PC-9 (cell line): ENCODE data around the gene BHLHE40. TPM values are rescaled to one million over a fixed set of nuclear protein-coding genes. Genes with fewer than 3 reads are reported as not detected.

Source experiments
- BruUV-seq: library from RNA; stranded (reverse); fragments of 400-500 nt; replicated peaks from 2 replicates; lab custom pipeline; 2021; lab: Mats Ljungman, UMichigan
- CTCF ChIA-PET: fragments of 300-600 bp; sonication (Branson Sonifier 250); formaldehyde crosslinking; loops from one replicate; lab custom pipeline; 2022; ENCODE audit warnings: antibody characterized with exemption; lab: Charles Lee
- POLR2A ChIA-PET: fragments of 300-600 bp; sonication (Branson Sonifier 250); formaldehyde crosslinking; loops from one replicate; lab custom pipeline; 2022; ENCODE audit warnings: antibody characterized with exemption; ENCODE audit not compliant: unreplicated experiment; lab: Charles Lee
- DNase-seq, 2 experiments: peaks; one replicate each; pipeline versions ENCODE4 v3.0.0 to v3.0.0-alpha.2; 2015 to 2022; ENCODE audit warnings: mixed read lengths in 1 of 2
- H2AFZ ChIP-seq: fragments of 200-600 bp; sonication (generic); 2 replicates; pipeline ENCODE4 v1.8.1; 2017; ENCODE audit warnings: antibody characterized with exemption
- H3F3A ChIP-seq: fragments of 200-600 bp; sonication (generic); 2 replicates; pipeline ENCODE4 v1.8.1; 2017; ENCODE audit warnings: antibody characterized with exemption, mild to moderate bottlenecking, low read depth; ENCODE audit not compliant: insufficient read depth
- H3K27ac ChIP-seq: fragments of 200-600 bp; sonication (generic); 2 replicates; pipeline ENCODE4 v1.6.1; 2016; ENCODE audit warnings: mixed run types
- H3K27me3 ChIP-seq: fragments of 200-600 bp; sonication (generic); 2 replicates; pipeline ENCODE4 v1.6.1; 2016; ENCODE audit warnings: low read depth, mixed run types; ENCODE audit not compliant: insufficient read depth
- H3K36me3 ChIP-seq: fragments of 200-600 bp; sonication (generic); 2 replicates; pipeline ENCODE4 v1.6.1; 2016; ENCODE audit warnings: low read depth, mixed run types
- H3K4me1 ChIP-seq: fragments of 200-600 bp; sonication (generic); replicated peaks from 2 replicates; pipeline ENCODE4 v1.6.1; 2016; ENCODE audit warnings: mixed run types; ENCODE audit not compliant: insufficient read depth
- H3K4me2 ChIP-seq: fragments of 200-600 bp; sonication (generic); 2 replicates; pipeline ENCODE4 v1.6.1; 2017; ENCODE audit warnings: mixed run types
- H3K4me3 ChIP-seq: fragments of 200-600 bp; sonication (generic); 2 replicates; pipeline ENCODE4 v1.6.1; 2016; ENCODE audit warnings: mixed run types
- H3K79me2 ChIP-seq: fragments of 200-600 bp; sonication (generic); 2 replicates; pipeline ENCODE4 v1.6.1; 2017; ENCODE audit warnings: low read depth, mixed run types
- H3K9me2 ChIP-seq: fragments of 200-600 bp; sonication (generic); 2 replicates; pipeline ENCODE4 v1.8.1; 2017; ENCODE audit warnings: mild to moderate bottlenecking; ENCODE audit not compliant: insufficient read depth
- H3K9me3 ChIP-seq: fragments of 200-600 bp; sonication (generic); 2 replicates; pipeline ENCODE4 v1.8.1; 2016; ENCODE audit warnings: low read depth; ENCODE audit not compliant: insufficient read depth
- H4K20me1 ChIP-seq: fragments of 200-600 bp; sonication (generic); 2 replicates; pipeline ENCODE4 v1.8.1; 2017; ENCODE audit not compliant: insufficient read depth
- EZH2 ChIP-seq: fragments of 200-600 bp; sonication (generic); IDR thresholded peaks from 2 replicates; pipeline ENCODE4 v1.8.0; 2017; ENCODE audit warnings: antibody characterized with exemption, low read depth
- intact Hi-C: fragments of 100-400 bp; cut with micrococcal nuclease; formaldehyde crosslinking; loops from one replicate; pipeline ENCODE4 v1.10.0; 2022; ENCODE audit not compliant: unreplicated experiment
- total RNA-seq: library from RNA; stranded (reverse); gene quantifications from 2 replicates; pipeline ENCODE4 v1.2.3, GENCODE V29; 2021
- TF ChIP-seq, protein P1 (sequence below): fragments of 200-600 bp; sonication (generic); conservative IDR thresholded peaks from 2 replicates; pipeline ENCODE4 v1.6.1; 2017; ENCODE audit warnings: mixed run types, antibody characterized with exemption, mild to moderate bottlenecking, moderate library complexity

The BHLHE40 gene
- total RNA-seq, 1 experiment from 2014 or later = 45.5 TPM

DNA sequence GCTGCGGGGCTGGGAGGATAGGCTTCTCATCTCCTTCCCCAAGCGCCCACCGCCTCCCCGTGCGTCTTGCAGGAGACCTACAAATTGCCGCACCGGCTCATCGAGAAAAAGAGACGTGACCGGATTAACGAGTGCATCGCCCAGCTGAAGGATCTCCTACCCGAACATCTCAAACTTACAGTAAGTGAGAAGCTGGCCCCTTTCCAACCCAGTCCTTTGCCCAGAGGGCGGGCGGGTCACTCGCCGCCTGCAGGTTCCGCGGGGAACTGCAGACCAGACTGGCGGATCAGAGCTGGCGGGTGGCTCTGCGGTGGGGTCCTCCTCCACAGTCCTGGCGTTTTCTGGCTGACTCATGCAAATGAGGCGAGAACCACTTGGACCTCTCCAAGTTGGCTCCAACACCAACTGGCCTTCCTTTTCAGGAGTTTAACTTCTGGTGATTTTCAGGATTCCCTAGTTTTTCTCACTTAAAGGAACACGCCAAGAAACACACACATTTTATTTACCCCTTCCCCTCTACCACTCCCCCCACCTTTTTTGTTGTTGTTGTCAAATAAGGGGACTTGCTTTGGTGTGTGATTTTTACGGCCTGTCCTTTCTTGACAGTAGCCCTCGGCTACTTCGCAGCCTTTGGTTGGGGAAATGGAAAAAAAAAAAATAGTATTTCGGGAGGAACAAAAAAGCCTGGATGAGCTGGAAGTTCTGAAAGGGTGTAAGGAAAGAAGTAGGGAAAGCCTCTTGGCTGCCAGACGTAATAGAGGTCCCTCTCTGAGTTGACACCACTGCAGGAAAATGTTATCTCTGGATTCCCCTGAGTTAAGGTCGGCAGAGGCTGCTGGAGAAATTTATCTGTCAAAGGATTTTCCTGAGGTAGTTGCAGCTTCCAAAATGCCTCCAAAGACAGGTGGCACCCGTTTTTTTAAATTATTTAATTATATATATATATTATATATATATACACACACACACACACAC, 1.3 kb downstream of the BHLHE40 start:
- H3F3A ChIP-seq = peaks cover 49% of the 10 kb centered on the region
- BruUV-seq = no TSS peak
- POLR2A ChIA-PET = interaction anchor here (0.5 to 0.7 kb wide), 4 partner anchors 28 to 708 kb away, joined by 3 to 7 read pairs (median 4); no protein-coding TSS in a partner anchor
- peaks cover 47% of the 10 kb centered on the region for H3K4me1 ChIP-seq
- no peak for TF ChIP-seq EZH2
- TF ChIP-seq, protein P1, sequence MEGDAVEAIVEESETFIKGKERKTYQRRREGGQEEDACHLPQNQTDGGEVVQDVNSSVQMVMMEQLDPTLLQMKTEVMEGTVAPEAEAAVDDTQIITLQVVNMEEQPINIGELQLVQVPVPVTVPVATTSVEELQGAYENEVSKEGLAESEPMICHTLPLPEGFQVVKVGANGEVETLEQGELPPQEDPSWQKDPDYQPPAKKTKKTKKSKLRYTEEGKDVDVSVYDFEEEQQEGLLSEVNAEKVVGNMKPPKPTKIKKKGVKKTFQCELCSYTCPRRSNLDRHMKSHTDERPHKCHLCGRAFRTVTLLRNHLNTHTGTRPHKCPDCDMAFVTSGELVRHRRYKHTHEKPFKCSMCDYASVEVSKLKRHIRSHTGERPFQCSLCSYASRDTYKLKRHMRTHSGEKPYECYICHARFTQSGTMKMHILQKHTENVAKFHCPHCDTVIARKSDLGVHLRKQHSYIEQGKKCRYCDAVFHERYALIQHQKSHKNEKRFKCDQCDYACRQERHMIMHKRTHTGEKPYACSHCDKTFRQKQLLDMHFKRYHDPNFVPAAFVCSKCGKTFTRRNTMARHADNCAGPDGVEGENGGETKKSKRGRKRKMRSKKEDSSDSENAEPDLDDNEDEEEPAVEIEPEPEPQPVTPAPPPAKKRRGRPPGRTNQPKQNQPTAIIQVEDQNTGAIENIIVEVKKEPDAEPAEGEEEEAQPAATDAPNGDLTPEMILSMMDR = peak; percentile 79
- H3K79me2 ChIP-seq = peaks cover 46% of the 10 kb centered on the region
- intact Hi-C loops = loop anchor here (2.0 kb wide), 1 partner anchor 142 kb away; the partner anchor contains the start of gene ARL8B
- peak; percentile 69 to 93 for DNase-seq
- no peaks in the 10 kb centered on the region for H3K27me3 ChIP-seq
- peak overlapping the region; percentile 85 for H3K27ac ChIP-seq
- H3K9me3 ChIP-seq = no peaks in the 10 kb centered on the region
- 0 out of 2 replicates have a peak, but pooled peaks cover 13% of the 10 kb centered on the region for H3K36me3 ChIP-seq
- H3K4me3 ChIP-seq = peak overlapping the region; percentile 84
- CTCF ChIA-PET = interaction anchor here (0.6 to 1.0 kb wide), 2 partner anchors 260 to 311 kb away, joined by 3 read pairs; no protein-coding TSS in a partner anchor
- no peaks in the 10 kb centered on the region for H3K9me2 ChIP-seq
- no peak overlapping the region for H2AFZ ChIP-seq
- H3K4me2 ChIP-seq = peak overlapping the region; percentile 91
- H4K20me1 ChIP-seq = 0 out of 2 replicates have a peak, but pooled peaks cover 3% of the 10 kb centered on the region

DNA sequence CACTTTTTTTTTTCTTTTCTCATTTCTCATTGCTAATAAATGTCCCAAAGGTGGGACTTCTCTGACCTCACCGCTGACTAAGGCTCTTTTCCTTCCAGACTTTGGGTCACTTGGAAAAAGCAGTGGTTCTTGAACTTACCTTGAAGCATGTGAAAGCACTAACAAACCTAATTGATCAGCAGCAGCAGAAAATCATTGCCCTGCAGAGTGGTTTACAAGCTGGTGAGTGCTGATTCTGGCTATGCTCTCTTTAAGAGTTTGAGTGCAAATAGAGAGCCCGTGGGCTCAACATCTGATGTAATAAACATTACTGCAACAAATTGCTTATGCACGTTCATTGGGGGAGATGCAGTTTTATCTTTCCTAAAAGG, 2.0 kb downstream of the BHLHE40 start:
- ChIA-PET POLR2A (no interaction called here), CTCF (interaction anchor here (0.6 kb wide), 1 partner anchor 312 kb away, joined by 3 read pairs; no protein-coding TSS in a partner anchor)
- H2AFZ ChIP-seq = no peak overlapping the region
- no peaks in the 10 kb centered on the region for H3K9me3 ChIP-seq
- BruUV-seq = no TSS peak
- intact Hi-C loops = loop anchor here (2.0 kb wide), 1 partner anchor 142 kb away; the partner anchor contains the start of gene ARL8B
- 0 out of 2 replicates have a peak, but pooled peaks cover 3% of the 10 kb centered on the region for H4K20me1 ChIP-seq
- peaks cover 52% of the 10 kb centered on the region for H3K4me1 ChIP-seq
- no peak for DNase-seq
- peak overlapping the region; percentile 84 for H3K4me3 ChIP-seq
- peaks cover 46% of the 10 kb centered on the region for H3K79me2 ChIP-seq
- TF ChIP-seq, protein P1 = no peak
- TF ChIP-seq EZH2 = no peak
- peaks cover 54% of the 10 kb centered on the region for H3F3A ChIP-seq
- H3K36me3 ChIP-seq = 0 out of 2 replicates have a peak, but pooled peaks cover 13% of the 10 kb centered on the region
- peak overlapping the region; percentile 91 for H3K4me2 ChIP-seq
- H3K9me2 ChIP-seq = no peaks in the 10 kb centered on the region
- peak overlapping the region; percentile 90 for H3K27ac ChIP-seq
- H3K27me3 ChIP-seq = no peaks in the 10 kb centered on the region
